C1 segment of cervical spinal cord (tissue), 14 donors: ENCODE results near the gene LRRC8C.
A peak's percentile ranks its signal among the peaks of the same experiment; 100 is the strongest.

Source experiments
- DNase-seq, 14 donors: peaks; one replicate each; lab custom pipeline; 2025; lab: John Stamatoyannopoulos, UW

The LRRC8C gene

DNA sequence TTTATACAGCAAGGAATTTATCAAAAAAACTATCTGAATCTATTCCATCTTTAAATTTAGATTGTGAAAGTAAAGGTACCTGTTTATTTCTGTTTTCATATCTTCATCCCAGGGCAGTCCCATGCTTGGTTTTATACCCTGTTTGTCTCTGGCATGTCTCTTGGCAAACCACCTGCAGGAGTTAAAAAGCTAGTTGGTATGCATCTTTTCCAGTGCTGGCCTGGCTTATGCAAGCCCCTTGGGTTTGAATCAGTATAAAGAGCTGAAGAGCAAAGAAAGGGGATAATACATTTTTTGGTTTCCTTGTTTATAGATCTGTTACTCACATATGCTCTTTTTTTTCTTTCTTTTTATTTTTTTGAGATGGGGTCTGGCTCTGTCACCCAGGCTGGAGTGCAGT, 37.8 kb downstream of the LRRC8C start:
- DNase-seq, result no peak

DNA sequence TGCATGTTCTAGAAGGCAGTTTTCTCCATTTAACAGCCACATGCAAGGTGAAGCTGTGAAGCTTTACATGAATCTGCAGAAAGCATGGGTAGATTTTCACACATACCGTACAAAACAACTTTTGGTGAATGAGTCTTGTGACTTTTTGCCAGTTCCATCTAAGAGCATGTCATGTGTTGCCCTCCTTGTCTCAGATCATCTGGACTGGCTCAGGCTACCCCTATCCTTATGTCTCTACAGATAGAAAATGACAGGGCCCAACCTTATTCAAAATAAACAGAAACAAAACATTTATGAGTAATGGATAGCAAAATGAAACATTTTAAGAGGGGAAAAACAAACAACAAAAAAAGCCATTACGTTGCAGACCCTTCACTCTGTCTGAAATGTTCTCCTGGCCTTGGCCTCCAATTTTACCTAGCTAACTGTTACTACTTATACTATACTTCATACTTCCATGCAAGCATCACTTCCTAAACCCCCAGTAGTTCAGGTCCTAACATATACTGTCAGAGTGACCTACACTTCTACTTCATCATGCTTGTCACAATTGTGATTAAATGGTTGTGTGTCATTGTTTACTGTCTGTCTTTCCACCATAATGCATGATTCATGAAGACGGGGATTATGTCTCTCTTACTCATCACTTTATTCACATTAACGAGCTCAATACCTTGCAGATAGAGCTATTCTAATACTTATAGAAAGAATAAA, 39.0 kb downstream of the LRRC8C start:
- DNase-seq, result no peak

GRCh38 chr1:89672489-89673183, 39.7 kb downstream of the LRRC8C start:
- DNase-seq, result no peak

- DNase-seq, result no peak
Observed at GRCh38 chr1:89673251-89673650, 40.3 kb downstream of the LRRC8C start.

GRCh38 chr1:89675677-89676076, 42.8 kb downstream of the LRRC8C start:
- no peak for DNase-seq

DNA sequence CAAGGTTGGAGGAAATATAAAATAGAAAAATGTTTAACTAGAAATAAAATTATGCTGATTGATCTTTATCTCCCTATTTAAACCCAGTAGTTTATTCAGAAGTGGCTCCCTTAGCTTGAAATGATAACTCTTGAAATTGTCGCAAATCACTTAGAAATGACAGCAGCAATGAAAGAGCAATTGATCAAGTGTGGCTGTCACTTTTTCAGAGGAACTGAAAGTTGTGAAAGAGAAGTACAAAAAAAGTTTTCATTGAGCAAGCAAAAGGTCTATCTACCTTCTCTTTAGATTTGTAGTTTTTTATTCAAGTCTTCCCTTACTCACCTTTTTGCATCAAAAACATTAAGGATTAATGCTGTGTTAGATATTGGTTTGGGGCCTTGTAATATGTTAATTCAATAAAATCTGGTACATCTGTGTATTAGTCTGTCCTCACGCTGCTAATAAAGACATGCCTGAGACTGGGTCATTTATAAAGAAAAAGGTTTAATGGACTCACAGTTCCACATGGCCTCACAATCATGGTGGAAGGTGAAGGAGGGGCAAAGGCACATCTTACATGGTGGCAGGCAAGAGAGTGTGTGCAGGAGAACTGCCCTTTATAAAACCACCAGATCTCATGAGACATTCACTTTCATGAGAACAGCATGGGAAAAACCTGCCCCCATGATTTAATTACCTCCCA, 48.3 kb downstream of the LRRC8C start:
- DNase-seq, result no peak

DNA sequence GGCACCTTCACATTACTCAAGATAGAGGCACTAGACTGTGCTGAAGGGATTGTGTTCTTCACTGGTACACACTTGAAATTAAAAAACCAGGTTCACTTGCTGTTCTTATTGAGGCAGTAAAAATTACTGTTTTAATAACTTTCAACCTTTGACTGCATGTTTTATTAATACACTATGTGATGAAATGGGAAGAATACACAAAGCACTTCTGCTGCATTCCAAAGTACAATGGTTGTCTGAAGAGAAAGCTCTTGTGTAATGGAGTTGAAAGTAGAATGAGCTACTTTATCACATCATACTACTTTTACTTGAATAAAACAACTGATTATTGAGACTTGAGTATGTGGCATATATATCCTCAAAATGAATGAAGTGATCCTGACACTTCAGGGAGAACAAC, 49.7 kb downstream of the LRRC8C start:
- no peak for DNase-seq

DNA sequence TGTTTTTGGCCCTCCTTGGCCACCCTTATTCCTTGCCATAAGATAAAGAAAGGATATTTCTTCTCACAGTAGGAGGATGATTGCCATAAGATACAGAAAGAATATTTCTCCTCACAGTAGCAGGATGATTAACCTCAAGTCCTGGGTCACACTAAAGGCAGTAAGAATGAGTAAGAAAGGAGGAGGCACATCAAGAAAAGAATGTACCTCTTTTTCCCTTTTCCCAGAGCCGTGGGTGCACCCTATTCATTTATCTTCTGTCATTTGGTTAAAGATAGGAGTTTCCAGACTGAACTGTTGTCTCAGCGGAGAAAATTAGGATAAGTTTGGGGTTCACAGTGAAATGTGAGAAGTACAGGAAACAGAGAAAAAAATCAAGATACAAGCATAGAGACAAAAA, 52.5 kb downstream of the LRRC8C start:
- DNase-seq, result no peak

GRCh38 chr1:89686520-89686919, 53.6 kb downstream of the LRRC8C start:
- no peak for DNase-seq

DNA sequence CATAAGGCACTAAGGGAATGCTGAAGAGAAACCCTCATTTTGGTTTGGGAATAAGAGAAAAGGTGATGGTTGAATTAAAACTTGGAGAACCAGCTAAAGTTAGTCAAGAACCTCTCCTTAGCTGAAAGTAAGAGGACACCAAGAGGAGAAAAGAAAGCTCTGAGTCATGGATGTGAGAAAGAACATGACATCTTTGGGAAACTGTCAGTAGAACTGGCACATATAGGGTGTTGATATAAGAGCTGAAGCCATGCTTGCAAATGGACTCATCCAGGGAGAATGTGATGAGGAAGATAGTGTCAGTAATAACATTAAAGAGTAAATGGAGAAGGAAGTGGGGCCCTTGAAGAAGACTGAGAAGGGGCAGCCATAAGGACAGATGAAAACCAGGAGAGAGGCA, 54.3 kb downstream of the LRRC8C start:
- DNase-seq, result no peak

DNA sequence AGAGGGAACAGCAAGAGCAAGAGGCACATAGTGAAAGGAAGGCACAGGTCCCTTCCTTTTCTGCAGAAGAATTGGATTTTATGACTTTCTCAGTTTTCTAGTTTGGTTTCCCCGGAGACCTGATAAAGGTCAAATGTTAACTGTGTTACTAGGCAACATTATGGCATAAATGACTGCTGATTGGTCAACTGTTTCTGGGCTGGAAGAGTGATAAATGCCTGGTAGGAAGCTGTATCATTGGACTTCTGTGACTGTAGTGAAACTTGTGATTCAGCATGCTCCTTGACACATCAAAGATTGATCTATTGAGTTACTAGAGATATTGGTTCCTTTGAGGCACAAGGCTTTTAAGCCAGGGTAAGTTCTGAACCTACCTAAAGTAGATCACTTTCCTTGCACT, 55.7 kb downstream of the LRRC8C start:
- no peak for DNase-seq

DNA sequence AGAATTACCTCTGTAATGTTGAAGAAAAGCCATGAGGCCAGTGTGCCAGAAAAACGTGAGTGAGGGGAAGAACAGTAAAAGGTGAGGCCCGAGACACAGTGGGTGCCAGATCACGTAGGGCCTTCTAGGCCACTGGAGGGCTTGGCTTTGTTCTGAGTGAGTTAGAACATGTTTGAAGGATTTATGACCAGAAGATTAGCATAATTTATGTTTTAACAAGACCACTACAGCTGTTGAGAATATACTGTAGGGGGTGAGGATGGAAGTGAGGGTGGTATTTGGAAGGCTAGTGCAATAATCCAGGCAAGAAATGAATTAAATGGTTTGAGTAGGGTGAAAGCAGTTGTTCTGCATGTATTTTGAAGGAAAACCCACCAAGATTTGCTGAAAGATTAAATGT, 56.3 kb downstream of the LRRC8C start:
- DNase-seq, result no peak

DNA sequence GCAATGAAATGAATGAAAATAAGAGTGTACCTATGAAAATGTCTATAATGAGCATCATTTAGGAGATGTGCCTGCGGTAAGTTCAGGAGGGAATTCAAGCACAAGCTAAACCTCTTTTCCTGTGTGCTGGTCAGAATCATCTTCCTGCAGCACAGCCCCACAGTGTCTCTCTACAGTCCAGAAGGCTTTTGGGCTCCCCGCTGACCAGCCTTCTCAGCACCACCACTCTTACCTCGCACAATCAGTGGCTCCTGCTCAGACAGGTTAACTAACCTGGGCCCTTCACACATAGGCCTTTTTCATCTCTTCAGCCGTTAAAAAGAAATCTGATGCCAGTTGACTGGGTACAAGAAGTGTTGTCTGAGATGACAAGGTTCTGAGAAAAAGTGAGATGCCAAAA, 57.7 kb downstream of the LRRC8C start:
- DNase-seq, result no peak

DNA sequence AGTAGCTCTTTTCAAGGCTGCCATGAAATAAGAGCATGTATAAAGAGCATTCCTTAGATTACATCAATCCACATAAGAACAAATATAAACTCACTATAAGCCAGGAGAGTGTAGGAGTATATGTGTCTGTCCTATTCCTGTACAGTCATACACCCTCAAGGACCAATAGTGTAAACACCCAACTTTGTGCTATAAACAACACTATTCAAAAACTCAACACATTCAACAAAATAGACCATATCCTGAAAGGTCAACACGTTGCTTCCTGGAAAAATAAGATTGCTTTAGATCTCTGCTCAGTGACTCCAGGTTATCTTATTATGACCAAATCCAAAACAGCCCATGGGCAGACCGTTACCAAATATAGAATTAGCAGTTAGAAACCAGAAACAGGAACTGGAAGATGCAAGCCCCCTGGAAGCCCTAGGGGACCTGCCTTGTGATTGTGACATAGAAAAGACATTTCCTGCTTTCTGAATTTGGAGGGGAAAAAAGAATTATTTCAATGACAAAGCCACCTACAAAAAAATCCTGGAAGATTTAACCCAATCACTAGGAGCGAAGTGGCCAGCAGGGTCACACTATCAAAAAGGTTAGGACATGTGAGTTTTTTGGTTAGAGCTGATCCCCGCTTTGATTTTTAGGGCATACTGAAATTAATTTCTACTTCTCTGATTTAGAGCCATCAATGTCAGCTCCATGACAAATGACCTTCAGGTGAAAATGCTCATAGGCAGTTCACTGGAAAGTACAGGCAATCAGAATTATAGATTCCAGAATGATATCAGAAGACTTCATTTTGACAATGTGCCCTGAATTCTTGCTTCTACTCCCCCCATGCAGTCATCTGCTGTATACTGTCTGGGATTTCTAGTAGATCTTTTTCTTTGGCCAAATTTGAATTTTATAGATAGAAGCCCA, 59.9 kb downstream of the LRRC8C start:
- peak in 3 of 14 donors; percentile 2 to 9 (median 6) for DNase-seq

DNA sequence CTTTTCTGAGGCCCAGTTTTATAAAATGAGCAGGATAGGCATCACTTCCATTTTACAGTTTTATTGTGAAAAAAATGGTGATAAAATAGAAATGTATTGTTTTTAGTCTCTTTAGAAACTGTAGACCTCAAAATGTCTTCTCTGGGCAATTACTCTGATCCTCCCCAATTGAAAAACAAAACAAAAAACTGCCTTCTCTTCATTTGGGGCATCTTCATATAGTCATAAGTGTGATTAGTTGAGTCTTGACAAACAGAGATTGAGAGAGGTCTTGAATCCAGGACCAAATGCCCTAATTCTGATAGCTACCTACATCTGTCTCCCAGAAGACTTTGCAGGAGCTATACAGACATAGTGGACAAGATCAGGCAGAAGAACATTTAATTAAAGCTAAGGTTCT, 62.9 kb downstream of the LRRC8C start:
- no peak for DNase-seq

DNA sequence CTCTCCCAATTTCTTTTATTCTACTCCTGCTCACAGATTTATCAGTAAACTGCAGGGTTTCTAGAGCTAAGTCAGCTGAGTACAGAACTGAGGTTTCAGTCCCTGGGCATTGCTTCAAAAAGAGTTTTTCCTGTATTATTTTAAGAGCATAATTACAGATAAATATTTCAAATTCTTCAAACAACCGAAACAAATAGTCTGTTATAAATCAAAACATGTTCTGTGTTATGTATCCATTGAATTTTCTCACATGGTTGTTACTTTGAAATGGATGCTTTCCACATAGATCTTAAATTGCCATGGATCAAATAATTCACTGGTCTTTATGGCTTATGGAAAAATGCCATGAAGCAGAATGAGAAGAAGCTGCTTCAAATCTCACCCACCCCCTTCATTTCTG, 64.5 kb downstream of the LRRC8C start:
- DNase-seq, result no peak

GRCh38 chr1:89698020-89698560, 65.2 kb downstream of the LRRC8C start:
- DNase-seq, result no peak

DNA sequence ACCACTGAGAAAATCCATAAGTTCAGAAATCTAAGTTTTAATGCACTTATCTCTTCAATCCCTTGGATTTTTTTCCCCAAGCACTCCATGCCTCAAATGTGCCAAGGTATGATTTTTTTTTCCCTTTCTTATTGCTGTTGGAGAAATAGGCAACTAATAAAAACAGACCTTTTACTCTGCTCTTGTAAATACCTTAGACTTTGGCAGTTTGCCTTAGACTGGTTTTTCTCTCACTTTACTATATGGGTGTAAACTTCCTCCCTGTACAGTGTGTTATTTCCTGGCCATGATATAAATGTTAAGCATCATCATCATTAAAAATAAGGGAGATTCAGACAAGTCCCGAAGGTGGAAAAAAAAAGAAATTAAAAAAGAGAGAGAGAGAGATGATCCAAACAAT, 65.7 kb downstream of the LRRC8C start:
- DNase-seq, result no peak

- DNase-seq, result no peak
Observed at GRCh38 chr1:89699451-89699986, 66.6 kb downstream of the LRRC8C start.

DNA sequence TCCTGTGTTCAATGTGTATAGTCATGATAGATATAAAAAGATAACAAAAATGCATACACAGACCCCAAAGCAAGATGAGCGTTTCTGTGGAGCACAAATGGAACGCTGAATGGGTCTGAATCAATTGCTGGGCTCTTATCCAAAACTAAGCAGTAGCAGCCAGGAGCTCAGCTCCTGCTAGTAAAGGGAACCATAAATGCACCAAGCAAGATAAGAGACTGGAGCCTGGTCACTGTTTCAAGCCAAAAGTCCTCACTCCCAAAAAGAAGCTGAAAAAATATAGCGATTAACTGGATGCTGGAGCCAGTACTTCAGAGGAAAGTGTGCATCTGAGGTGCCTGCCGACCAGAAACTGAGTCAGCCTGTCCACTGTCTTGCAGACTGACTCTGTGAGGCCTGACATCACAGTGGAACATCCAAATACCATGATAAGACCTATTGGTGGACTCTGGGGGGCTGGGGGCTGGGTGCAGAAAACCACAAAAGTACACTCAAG, 68.9 kb downstream of the LRRC8C start:
- no peak for DNase-seq

- no peak for DNase-seq
Observed at GRCh38 chr1:89702520-89703045, 69.7 kb downstream of the LRRC8C start.
